OCI-LY3 (cell line): ENCODE results near the gene DHRSX.

Experiments
- H2AFZ ChIP-seq: fragments of 200-600, 300-600 bp; shearing (Covaris generic); 2 replicates; pipeline ENCODE4 v1.6.0; 2014; ENCODE audit warnings: antibody characterized with exemption, low read depth, low read length
- H3K27ac ChIP-seq: fragments of 200-600, 300-600 bp; sonication (generic); 2 replicates; pipeline ENCODE4 v1.5.1; 2014; ENCODE audit warnings: mild to moderate bottlenecking, low read length, moderate library complexity, mixed read lengths
- H3K27me3 ChIP-seq: fragments of 200-600, 300-600 bp; sonication (generic); 2 replicates; pipeline ENCODE4 v1.6.1; 2014; ENCODE audit warnings: low read depth, low read length, mixed read lengths
- H3K36me3 ChIP-seq: fragments of 200-600, 300-600 bp; sonication (generic); replicated peaks from 2 replicates; pipeline ENCODE3; 2014; ENCODE audit warnings: low read depth, low read length, mixed read lengths
- H3K4me1 ChIP-seq: fragments of 300-600, 200-600 bp; sonication (generic); 2 replicates; pipeline ENCODE4 v1.6.1; 2014; ENCODE audit warnings: low read length, mixed read lengths
- H3K4me2 ChIP-seq: fragments of 200-600, 300-600 bp; sonication (generic); 2 replicates; pipeline ENCODE4 v1.6.1; 2014; ENCODE audit warnings: low read length, mixed read lengths
- H3K4me3 ChIP-seq: fragments of 300-600, 200-600 bp; sonication (generic); 2 replicates; pipeline ENCODE4 v1.5.1; 2014; ENCODE audit warnings: antibody characterized with exemption, mild to moderate bottlenecking, low read length, moderate library complexity
- H3K79me2 ChIP-seq: fragments of 300-600, 200-600 bp; shearing (Covaris generic); 2 replicates; pipeline ENCODE4 v1.6.1; 2014; ENCODE audit warnings: mild to moderate bottlenecking, low read length, mixed read lengths
- H3K9ac ChIP-seq: fragments of 300-600, 200-600 bp; shearing (Covaris generic); 2 replicates; pipeline ENCODE4 v1.6.0; 2014; ENCODE audit warnings: mild to moderate bottlenecking, low read length, moderate library complexity
- H3K9me3 ChIP-seq: fragments of 200-600, 300-600 bp; shearing (Covaris generic); 2 replicates; pipeline ENCODE4 v1.6.1; 2014; ENCODE audit warnings: low read length, mixed read lengths; ENCODE audit not compliant: insufficient read depth
- H4K20me1 ChIP-seq: fragments of 200-600, 300-600 bp; sonication (generic); 2 replicates; pipeline ENCODE4 v1.6.1; 2016; ENCODE audit warnings: low read length, mixed read lengths; ENCODE audit not compliant: insufficient read depth
- EZH2phosphoT487 ChIP-seq: fragments of 200-600 bp; shearing (Covaris generic); IDR thresholded peaks from 2 replicates; pipeline ENCODE4 v1.6.1; 2018; ENCODE audit warnings: antibody characterized with exemption, mixed run types, low read depth
- TF ChIP-seq, protein P1 (sequence below): fragments of 200-600, 300-600 bp; sonication (generic); IDR thresholded peaks from 2 replicates; pipeline ENCODE4 v1.5.1; 2014; ENCODE audit warnings: antibody characterized with exemption, low read length, low read depth

The DHRSX gene

DNA sequence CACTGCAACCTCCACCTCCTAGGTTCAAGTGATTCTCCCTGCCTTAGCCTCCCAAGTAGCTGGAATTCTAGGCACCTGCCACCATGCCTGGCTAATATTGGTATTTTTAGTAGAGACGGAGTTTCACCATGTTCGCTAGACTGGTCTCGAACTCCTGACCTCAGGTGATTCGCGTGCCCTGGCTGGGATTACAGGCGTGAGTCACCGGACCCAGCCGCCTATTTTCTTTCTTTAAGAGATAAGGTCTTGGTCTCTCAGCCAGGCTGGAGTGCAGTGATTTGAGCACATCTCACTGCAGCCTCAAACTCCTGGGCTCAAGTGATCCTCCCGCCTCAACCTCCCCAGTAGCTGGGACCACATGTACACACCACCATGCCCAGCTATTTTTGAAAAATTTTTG, 166.5 kb downstream of the DHRSX start:
- Histone ChIP-seq H3K4me2 (no peak overlapping the region), H3K27ac (no peak overlapping the region), H3K9me3 (no peaks in the 10 kb centered on the region), H3K9ac (no peak overlapping the region), H3K4me1 (no peaks in the 10 kb centered on the region), H3K36me3 (peaks cover 16% of the 10 kb centered on the region), H3K27me3 (no peaks in the 10 kb centered on the region), H2AFZ (no peak overlapping the region), H3K79me2 (no peaks in the 10 kb centered on the region), H3K4me3 (no peak overlapping the region), H4K20me1 (no peaks in the 10 kb centered on the region)
- no peak for TF ChIP-seq EZH2phosphoT487
- TF ChIP-seq, protein P1, sequence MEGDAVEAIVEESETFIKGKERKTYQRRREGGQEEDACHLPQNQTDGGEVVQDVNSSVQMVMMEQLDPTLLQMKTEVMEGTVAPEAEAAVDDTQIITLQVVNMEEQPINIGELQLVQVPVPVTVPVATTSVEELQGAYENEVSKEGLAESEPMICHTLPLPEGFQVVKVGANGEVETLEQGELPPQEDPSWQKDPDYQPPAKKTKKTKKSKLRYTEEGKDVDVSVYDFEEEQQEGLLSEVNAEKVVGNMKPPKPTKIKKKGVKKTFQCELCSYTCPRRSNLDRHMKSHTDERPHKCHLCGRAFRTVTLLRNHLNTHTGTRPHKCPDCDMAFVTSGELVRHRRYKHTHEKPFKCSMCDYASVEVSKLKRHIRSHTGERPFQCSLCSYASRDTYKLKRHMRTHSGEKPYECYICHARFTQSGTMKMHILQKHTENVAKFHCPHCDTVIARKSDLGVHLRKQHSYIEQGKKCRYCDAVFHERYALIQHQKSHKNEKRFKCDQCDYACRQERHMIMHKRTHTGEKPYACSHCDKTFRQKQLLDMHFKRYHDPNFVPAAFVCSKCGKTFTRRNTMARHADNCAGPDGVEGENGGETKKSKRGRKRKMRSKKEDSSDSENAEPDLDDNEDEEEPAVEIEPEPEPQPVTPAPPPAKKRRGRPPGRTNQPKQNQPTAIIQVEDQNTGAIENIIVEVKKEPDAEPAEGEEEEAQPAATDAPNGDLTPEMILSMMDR: no peak

DNA sequence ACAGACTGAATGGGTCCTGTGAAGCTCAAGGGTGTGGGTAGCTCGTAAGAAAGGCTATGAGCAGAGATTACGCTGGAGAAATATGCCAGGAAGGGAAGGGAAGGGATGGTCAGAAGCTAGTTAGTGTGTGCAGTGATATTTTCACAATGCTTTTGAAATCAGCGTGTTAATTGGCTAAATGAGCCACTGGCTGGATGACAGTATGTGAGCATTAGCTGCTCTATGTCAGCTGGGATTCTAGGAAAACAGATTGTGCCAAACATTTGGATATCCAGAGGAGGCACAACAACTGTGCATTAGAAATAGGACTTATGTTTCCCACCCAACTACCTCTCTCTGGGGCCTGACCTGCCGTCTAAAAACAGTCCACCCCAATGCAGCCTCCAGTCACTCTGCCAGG, 168.5 kb downstream of the DHRSX start:
- H3K9me3 ChIP-seq: no peaks in the 10 kb centered on the region
- no peak overlapping the region for H2AFZ ChIP-seq
- H3K9ac ChIP-seq: no peak overlapping the region

DNA sequence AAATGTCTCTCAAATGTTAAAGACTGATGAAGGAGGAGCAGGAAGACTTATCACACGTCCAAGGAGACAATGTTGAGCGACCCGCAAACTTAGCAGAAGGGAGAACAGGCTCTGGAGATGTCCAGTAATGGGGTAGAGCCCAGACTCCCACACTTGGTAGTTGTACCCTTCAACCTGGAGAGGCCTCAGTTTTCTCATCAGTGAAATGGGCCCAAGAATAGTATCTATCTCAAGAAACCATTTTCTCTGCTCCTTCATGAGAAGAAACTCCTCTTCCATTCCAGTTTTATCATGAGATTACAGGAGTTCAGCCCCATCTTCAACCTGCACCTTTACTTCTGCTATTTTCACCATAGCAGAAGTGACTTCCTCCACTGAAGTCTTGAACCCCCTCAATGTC, 169.9 kb downstream of the DHRSX start:
- TF ChIP-seq EZH2phosphoT487: no peak
- Histone ChIP-seq H4K20me1 (no peaks in the 10 kb centered on the region), H3K36me3 (peaks cover 3% of the 10 kb centered on the region), H3K4me3 (no peak overlapping the region), H3K27ac (no peak overlapping the region), H3K9me3 (no peaks in the 10 kb centered on the region), H3K79me2 (no peaks in the 10 kb centered on the region), H2AFZ (no peak overlapping the region), H3K27me3 (no peaks in the 10 kb centered on the region), H3K4me1 (no peaks in the 10 kb centered on the region), H3K4me2 (no peak overlapping the region), H3K9ac (no peak overlapping the region)

More for the DNA sequence above, 168.5 kb downstream of the DHRSX start:
- no peak for TF ChIP-seq EZH2phosphoT487
- H3K27me3 ChIP-seq: no peaks in the 10 kb centered on the region
- no peaks in the 10 kb centered on the region for H3K4me1 ChIP-seq
- peaks cover 11% of the 10 kb centered on the region for H3K36me3 ChIP-seq
- no peaks in the 10 kb centered on the region for H4K20me1 ChIP-seq
- H3K4me2 ChIP-seq: no peak overlapping the region
- no peak overlapping the region for H3K27ac ChIP-seq
- no peak overlapping the region for H3K4me3 ChIP-seq
- H3K79me2 ChIP-seq: no peaks in the 10 kb centered on the region

DNA sequence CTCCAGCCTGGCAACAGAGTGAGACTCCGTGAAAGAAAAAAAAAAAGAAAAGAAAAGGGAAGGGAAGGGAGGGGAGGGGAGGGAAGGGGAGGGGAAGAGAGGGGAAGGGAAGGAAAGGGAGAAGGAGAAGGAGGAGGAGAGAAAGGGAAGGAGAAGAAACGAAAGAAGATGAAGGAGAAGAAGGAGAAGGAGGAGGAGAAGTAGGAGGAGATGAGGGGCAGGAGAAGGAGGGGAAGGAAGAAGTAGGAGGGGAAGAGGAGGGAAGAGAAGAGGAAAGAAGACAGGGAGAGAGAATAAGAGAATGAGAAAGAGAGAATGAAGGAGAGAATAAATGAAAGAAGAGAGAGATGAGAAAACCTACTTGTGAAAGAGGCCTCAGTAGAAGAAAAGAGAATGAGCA, 170.3 kb downstream of the DHRSX start:
- TF ChIP-seq EZH2phosphoT487: no peak
- TF ChIP-seq, protein P1: no peak
- no peak overlapping the region for H2AFZ ChIP-seq
- no peak overlapping the region for H3K4me2 ChIP-seq

DNA sequence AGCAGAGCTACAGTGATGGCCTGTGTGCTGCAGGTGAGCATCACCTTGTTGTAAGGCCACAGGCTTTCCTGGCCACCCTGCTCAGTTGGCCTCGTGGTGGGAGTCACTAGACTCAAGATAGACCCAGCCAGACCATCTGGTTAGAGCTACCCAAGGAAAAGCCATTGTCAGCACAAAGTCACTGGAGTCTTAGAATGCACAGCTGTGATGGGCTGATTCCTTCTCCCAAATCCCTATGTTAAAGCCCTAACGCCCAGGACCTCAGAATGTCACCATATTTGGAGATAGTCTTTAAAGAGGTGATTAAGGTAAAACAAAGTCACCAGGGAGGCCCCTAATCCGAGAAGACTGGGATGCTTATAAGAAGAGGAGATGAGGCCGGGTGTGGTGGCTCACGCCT, 173.4 kb downstream of the DHRSX start:
- Histone ChIP-seq H3K9ac (no peak overlapping the region), H3K9me3 (no peaks in the 10 kb centered on the region), H3K4me1 (no peaks in the 10 kb centered on the region), H3K27ac (no peak overlapping the region), H2AFZ (no peak overlapping the region), H3K4me3 (no peak overlapping the region), H4K20me1 (no peaks in the 10 kb centered on the region), H3K27me3 (no peaks in the 10 kb centered on the region), H3K36me3 (peaks cover 5% of the 10 kb centered on the region), H3K79me2 (no peaks in the 10 kb centered on the region), H3K4me2 (no peak overlapping the region)
- TF ChIP-seq, protein P1: no peak

More for the DNA sequence above, 170.3 kb downstream of the DHRSX start:
- H3K36me3 ChIP-seq: peaks cover 5% of the 10 kb centered on the region
- H3K27ac ChIP-seq: no peak overlapping the region
- no peaks in the 10 kb centered on the region for H3K79me2 ChIP-seq
- H3K27me3 ChIP-seq: no peaks in the 10 kb centered on the region
- H3K9me3 ChIP-seq: no peaks in the 10 kb centered on the region
- no peaks in the 10 kb centered on the region for H3K4me1 ChIP-seq
- no peak overlapping the region for H3K4me3 ChIP-seq
- no peak overlapping the region for H3K9ac ChIP-seq
- H4K20me1 ChIP-seq: no peaks in the 10 kb centered on the region
